GM21447 (cell line): Measurements from ENCODE around the gene TFCP2L1.

Source experiments
- ATAC-seq: cut with Tn5 transposase; IDR thresholded peaks from one replicate; pipeline ENCODE4 v1.9.1; 2021; ENCODE audit not compliant: unreplicated experiment

Gene TFCP2L1

DNA sequence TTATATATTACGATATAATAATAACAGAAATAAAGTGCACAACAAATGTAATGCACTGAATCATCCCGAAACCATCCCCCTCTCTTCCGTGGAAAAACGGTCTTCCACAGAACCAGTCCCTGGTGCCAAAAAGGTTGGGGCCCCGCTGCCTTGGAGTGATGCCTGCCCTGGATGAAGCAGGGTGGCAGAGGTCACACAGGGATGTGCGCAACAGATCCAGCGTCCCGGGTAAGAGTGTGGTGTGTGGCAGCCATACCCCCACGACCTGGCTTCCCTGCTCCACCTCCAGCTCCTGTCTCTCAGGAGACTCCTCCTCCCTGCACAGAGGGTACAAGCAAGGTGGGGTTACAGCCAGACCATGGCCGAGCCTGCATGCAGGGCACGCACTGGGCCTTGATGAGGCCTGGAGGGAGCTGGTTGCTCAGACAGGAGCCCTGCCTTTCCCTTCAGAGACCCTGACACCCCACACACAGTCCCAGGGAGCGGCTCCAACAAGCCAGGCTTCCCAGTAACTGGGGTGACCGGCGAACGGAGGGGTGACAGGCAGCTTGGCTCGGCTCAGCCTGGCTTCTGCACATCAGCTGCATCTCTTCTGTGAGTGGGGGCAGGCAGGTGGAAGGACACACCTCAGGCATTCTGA, 41.1 kb downstream of the TFCP2L1 start:
- no peak for ATAC-seq

DNA sequence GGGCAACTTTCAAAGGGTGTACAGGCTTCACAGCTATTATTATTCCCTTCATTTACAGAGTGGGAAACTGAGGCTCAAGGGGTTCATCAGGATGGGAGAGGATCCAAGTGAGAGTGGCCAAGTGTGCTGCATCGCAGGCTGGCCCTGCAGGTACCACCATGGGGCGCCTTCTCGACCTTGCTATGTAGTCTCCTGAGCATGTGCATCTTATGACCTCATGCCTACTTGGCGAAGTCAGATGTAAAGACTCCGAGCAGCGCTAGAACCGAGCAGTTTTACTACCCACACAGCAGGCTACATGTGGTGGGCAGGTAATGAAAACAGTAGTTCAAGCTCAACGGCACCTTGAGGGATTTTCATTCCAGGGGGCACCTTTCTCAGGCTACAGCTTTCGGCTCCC, 42.0 kb downstream of the TFCP2L1 start:
- ATAC-seq, result no peak

DNA sequence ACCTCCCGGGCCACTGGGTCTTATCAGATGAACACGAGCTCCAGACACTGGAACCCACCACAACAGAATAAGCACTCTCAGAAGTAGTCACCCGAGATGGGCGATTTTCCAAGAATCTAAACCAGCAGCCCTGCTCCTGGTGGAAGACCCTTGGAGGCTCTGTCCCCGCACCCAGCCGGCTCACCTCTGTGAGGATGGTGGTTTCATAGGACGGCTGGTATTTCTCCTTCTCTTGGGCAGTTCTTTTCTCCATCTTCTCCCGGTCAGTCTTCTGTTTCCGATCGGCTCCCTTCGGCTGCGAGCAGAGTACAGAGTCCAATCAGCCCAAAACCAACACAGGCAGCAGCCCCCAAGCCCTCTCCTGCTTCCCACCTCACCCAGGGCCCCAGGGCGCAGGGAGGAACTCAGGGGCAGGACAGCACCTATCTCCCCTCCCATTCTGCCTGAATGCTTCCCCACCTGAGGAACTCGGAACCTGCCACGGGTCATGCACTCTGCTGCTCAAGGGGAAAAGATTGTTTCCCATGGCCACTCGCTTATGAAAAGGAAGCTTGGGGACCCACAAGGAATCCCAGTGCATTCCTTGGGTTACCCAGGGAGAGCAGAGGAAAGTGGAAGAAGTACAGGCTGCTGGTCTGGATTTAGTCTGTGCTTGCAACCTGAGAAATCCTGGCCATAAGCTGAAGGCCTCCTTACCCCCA, 42.7 kb downstream of the TFCP2L1 start:
- no peak for ATAC-seq

DNA sequence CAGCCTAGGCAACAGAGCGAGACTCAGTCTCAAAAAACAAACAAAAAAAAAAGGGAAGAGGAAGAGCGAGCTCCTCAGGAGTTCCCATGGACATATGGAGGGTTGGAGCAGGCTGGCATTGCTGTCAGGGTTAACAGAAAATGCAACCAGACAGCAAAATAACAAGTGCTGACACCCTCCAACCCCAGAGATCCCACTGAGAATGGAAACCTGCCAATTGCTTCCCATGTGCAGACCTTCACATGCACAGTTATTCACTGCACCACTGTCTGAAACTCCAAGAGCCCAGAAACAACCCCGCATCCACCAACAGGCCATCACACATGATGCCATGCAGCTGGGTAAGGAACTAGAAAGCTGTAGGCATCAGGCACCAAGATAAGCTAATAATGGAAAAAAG, 43.5 kb downstream of the TFCP2L1 start:
- ATAC-seq, result no peak

DNA sequence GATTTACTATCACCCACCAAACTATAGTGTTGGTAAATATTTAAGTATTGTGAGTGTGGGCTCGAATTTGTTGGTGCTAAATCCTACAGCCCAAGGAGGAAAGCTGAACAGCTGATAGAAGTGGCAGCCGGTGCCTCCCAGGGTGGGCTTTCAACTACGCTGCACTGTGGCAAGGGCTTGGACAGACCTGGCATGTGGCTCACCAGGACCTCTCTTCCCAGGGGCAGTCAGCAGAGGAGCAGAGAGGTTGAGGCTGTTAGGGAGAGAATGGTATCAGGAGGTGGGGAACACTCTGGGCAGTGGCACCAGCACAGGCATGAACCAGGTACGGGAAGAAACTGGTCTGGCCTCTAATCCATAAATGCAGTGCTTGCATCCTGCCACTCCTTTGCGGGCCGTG, 44.6 kb downstream of the TFCP2L1 start:
- ATAC-seq, result no peak

DNA sequence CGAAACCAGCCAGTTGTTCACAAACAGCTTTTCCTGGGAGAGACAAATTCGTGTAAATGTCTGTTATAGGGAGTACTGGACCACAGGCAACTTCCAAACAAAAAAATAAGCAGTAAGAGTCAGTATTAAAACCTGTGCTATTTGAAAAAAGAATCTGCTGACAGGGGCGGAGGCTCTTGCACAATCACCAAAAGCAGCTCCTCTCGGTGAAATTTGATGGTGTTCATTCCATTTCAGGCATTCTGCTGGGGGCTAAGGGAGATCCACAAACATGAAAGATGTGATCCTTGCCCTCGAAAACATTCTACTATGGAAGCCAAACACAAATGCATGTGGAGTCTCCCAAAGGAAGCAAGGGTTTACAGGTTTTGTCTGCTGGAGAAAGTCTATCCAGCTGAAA, 45.0 kb downstream of the TFCP2L1 start:
- ATAC-seq, result no peak

DNA sequence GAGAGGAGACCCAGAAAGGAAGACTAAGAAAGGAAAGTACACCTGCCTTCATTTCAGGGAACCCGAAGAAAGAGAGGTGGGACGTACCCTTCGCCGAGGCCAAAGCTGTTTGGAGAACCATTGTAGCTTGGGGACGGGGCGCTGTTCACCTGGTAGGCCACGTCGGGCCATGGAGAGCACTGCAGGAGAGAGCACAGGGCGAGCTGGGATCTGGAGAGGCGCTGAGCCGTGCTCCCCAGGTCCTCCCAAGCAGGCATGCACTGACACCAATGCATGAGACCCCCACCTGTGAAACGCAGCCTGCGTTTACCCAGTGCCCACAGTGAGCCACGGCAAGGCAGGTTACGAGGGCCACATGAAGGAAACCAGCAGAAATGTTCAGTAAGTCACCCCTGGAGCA, 45.5 kb downstream of the TFCP2L1 start:
- no peak for ATAC-seq

DNA sequence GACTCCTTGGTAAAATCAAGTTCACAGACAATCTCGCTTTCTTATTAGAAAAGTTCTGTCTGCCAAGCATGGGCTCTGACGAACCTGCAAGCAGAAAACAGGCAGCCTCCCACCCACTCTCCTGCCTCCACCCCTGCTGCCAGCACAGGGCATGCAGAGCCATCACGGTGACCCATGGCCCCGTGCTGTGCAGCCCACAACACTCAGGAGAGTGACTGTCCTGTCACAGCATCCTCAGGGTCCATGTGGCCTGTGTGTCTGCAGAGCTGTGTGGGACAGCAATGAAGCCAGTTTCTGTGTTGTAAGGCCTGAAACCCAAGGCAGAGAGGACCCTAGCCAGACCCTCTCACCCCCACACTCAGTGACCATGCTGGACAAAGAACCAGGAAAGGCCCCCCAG, 46.2 kb downstream of the TFCP2L1 start:
- no peak for ATAC-seq

DNA sequence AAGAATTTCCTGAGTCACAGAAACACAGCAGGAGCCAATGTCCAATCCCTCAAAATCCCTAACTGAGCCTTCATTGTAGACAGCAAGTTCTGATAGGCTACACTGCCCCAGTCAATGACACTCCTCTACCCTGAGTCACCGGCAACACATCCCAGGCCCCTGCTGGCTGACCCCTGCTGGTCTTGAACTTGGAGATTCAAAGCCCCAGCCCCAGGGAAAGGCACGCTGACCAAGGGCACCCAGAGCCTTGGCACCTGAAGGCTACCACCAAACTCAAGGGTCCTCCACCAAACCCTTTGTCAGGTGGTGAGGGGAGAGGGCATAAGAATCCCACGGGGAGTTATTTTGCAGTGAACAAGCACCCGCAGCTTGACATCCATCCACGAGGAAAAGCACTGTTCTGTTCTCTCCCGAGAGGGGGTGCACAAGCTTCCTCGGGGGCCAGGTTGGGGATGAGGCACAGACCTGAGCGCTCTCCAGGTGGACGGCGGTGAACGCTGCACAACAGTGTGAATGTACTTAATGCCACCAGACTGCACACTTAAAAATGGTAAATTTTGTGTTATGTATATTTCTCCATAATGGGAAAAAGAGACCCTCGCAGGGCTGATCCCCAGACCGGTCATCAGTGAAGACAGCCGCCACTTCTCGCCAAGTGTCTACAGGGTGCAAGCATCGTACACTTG, 46.9 kb downstream of the TFCP2L1 start:
- ATAC-seq, result no peak

DNA sequence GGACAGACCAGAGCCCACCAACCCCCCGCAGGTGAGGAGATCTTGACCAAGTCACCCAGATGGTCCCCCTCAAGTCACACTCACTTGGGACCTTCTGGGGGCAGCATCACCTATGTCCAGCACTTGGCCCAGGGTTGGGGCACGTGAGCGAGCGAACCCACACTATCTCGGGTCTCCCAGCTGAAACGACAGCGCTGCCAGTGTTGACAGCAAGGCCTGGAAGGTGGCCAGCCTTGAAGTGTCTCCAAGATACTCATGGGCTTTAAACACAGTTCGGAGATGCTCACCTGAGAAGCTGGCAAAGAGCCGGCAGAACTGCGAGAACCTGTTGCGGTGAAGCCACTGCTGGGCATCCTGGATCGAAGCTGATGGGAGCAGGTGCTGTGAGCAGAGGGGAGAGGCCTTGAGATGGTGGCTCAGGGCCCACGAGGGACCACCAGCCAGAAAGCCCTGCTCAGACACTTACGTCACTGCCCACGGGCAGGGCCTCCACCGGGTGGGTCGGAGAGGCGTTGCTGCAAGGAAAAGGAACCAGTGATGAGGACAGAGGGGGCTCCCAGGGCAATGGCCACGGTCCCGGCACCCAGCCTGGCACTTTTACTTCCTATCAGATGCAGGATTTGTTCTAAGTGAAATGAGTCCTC, 47.5 kb downstream of the TFCP2L1 start:
- no peak for ATAC-seq

DNA sequence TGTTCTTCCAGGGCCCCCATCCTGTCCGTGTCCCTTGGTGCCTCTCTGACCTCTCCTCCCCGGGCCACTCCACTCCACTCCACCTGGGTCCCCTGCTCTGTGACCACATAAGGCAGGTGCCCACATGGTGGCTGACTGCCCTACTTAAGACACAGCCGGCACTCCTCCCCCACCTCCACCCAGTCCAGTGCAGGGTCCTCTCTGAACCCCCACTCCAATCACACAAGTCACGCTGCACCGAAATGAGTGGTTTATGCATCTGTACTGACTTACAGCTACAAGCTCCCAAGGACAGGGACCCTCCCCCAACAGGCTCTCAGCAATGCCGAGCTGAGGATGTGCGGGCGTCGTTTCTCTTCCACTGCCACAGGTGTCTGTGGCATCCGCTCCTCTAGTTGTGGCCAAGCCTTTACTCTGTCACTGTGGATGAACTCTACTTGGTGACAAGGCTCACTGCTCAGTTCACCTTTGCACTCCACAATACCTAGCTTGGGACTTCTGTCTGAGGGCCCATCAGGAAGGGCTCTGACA, 48.3 kb downstream of the TFCP2L1 start:
- ATAC-seq, result no peak

DNA sequence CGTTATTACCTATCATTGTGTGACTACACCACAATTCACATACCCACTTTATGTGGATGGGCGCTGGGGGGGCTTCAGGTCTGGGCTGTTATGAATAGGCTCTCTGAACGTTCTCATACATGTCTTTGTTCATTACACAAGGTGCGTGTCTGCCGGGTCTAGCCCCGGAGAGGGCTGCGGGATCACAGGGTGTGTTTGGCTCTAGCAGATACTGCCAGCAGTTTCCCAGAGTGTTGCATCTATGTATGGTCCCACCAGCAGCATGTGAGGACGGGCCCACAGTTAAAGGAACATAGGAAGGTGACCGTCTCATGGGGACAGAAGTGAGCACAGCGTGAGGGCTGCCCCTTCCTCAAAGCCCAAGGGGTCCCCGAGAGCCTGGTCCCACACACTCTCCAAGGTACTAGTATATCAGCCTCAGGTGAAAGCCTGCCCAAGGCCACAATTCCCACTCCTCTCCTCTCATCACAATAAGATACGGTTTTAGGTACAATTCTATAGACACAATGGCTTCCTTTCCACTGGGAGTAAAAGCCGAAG, 48.8 kb downstream of the TFCP2L1 start:
- ATAC-seq, result no peak

DNA sequence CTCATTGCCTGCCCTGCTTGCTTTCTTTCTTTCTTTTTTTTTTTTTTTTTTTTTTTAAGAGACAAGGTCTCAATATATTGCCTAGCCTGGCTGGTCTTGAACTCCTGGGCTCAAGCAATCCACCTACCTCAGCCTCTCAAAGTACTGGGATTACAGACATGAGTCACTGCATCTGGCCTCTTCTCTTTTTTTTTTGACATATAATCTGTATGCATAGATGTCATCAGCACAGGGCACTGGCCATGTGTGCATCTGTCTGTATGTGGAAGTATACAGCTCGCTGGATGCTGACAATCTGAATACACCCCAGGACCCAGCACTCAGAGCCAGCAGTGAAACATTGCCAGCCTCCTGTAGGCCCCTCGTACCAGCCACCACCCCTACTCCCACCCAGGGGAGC, 49.5 kb downstream of the TFCP2L1 start:
- no peak for ATAC-seq

DNA sequence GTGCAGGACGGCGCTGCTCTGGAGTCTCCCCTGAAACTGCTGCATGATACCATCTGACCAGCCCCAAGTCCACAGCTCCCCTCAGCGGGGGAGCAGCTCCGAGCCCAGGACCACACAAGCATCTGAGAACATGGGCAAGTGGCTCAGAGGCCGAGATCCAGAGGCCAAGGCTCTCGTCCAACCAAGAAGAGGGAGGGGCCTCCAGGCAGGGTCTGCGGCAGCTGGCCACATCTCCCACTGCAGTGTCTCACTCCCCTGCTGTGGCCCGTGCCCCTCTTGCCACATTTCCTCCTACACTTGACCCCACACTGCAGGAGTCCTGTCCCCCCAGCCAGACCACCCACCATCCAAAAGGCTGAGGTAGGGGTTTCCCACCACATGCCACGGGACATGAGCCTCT, 50.2 kb downstream of the TFCP2L1 start:
- no peak for ATAC-seq

DNA sequence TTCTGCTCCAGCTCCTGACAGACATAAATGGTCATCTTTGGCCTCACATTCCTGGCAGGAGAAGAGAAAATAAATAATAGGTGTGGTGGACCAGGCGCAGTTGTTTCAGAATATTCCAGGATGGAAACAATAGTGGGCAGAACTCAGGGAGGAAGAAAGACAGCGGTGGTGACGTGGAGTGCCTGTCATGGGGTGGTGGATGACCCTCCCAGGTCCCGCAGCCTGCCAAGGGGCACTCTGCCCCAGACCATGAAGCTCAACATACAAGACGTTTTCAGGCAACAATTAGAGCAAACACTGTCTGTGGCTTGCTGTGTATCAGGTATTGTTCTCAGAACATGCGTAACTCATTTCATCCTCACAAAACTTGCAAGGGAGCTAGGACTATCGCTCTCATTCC, 50.9 kb downstream of the TFCP2L1 start:
- ATAC-seq, result no peak

DNA sequence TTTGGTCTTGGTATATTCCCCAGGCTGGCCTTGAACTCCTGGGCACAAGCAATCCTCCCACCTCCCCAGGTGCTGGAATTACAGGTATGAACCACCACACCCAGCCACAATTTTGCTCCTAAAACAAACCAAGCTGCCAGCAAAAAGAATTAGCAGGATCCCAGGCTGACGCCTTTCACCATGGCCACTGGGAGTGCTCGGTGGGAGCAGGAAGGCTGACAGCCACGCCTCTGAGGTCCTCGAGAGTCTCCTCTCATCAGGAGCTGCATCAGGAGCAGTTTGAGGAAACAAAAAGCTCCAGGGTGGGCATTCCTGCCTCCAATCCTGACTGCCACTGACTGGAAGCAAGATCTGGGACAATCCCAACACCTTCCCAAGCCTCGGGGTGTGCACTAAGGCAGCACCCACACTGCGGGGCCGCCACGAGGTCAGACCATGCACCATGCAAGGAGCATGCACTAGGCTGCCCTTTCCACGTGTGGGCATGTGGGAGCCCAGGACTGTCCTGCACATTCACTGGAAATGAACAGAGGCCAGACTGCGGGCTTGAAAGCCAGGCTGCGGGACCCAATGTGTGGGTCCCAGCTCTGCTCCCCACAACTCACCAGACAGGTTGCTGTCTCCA, 51.4 kb downstream of the TFCP2L1 start:
- ATAC-seq, result no peak

DNA sequence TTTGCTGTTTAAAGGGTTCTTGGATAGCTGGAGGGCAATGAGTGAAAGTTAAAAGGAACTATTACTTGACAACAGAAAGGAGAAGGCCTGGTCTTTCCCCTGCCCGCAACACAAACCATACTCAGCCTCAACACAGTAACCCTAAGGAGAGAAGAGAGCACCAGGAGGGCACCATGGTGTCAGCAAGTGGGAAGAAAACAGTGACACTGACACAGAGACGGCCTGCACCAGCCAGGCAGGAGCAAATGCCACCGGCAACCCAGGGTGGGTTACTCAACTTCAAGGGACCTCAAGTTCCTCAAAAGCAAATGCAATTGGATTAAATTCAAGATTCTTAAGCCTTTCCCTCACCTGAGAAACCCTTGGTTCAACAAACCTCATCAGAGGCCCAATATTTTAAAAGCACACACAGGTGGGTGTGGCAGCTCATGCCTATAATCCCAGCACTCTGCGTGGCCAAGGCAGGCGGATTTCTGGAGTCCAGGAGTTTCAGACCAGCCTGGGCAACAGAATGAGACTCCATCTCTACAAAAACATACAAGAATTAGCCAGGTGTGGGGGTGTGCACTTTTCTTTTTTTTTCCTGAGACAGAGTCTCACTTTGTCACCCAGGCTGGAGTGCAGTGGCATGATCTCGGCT, 52.3 kb downstream of the TFCP2L1 start:
- ATAC-seq, result no peak

DNA sequence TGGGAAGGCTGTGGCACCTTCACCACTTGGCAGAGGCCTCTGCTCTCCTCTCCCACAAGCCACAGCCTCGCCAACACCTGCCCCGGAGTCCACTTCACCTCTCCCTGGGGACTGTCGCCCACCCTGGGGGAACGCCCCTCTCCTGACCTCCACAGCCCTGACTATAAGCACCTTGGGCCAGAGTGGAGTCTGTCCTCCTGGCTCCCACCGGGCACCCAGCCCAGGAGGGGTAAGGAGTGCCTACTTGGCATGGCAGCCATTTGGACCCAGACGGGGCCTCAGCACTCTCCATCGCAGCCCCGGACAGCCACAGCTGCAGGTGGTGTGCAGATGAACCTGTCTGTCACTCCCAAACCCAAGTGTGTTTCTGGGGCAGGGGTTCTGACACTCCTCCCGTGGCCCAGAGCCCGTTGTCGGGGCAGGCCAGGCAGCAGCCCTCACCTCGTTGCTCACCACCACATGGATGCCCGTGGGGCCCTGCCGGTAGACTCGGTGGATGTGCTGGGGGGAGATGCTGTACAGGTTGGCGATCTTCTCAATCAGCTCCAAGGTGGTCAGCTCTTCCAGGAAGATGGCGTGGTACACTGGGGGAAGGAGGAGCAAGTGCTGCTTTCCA, 53.5 kb downstream of the TFCP2L1 start:
- ATAC-seq, result no peak

DNA sequence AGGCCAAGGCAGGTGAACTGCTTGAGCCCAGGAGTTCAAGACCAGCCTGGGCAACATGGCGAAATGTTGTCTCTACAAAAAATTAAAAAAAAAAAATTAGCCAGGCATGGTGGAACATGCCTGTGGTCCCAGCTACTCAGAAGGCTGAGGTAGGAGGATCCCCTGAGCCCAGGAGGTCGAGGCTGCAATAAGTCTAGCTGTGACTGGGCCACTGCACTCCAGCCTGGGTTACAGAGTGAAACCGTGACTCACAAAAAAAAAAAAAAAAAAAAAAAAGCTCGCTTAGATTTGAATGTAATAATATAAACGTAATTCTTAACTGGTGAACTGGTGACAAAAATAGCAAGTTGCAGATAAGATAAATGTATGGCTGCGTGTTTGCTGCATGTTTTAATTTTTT, 56.5 kb downstream of the TFCP2L1 start:
- ATAC-seq, result no peak
